Spleen (tissue), 13 donors: Measurements from ENCODE around the gene MACROH2A1. TPM values are rescaled to one million over a fixed set of nuclear protein-coding genes. Genes with fewer than 3 reads are reported as not detected.
A peak's percentile ranks its signal among the peaks of the same experiment; 100 is the strongest.

Experiments
- DNase-seq: peaks from one replicate; pipeline ENCODE4 v3.0.0-alpha.2; 2020
- H3K27ac ChIP-seq, 8 donors: fragments of 200-600 bp; sonication (generic) in 7 of 8; 1 replicate in 4 of 8; 2 replicates in 4 of 8; pipeline versions ENCODE4 v1.5.0 to v1.8.0; 2016 to 2021; ENCODE audit warnings: inconsistent platforms in 4 of 8, mild to moderate bottlenecking in 4 of 8, moderate library complexity in 1 of 8
- H3K27me3 ChIP-seq, 7 donors: fragments of 200-600 bp; sonication (generic) in 6 of 7; replicated peaks in 1 of 7; 1 replicate in 4 of 7; 2 replicates in 3 of 7; pipeline versions ENCODE4 v1.5.0 to v1.8.0; 2016 to 2021; ENCODE audit warnings: inconsistent platforms in 3 of 7, mild to moderate bottlenecking in 1 of 7
- H3K36me3 ChIP-seq, 6 donors: fragments of 200-600 bp; sonication (generic) in 5 of 6; 1 replicate in 4 of 6; 2 replicates in 2 of 6; pipeline versions ENCODE4 v1.5.0 to v1.8.0; 2016 to 2021; ENCODE audit warnings: inconsistent platforms in 2 of 6
- H3K4me1 ChIP-seq, 6 donors: fragments of 200-600 bp; sonication (generic) in 5 of 6; 1 replicate in 3 of 6; 2 replicates in 3 of 6; pipeline versions ENCODE4 v1.5.0 to v1.8.0; 2016 to 2021; ENCODE audit warnings: inconsistent platforms in 3 of 6
- H3K4me3 ChIP-seq, 8 donors: fragments of 200-600 bp; sonication (generic) in 7 of 8; 1 replicate in 4 of 8; 2 replicates in 4 of 8; pipeline versions ENCODE4 v1.5.0 to v1.8.0; 2016 to 2021; ENCODE audit warnings: inconsistent platforms in 4 of 8, mild to moderate bottlenecking in 4 of 8, moderate library complexity in 2 of 8
- H3K9me3 ChIP-seq, 8 donors: fragments of 200-600 bp; sonication (generic) in 7 of 8; 1 replicate in 4 of 8; 2 replicates in 4 of 8; pipeline versions ENCODE4 v1.5.0 to v1.8.0; 2016 to 2021; ENCODE audit warnings: inconsistent platforms in 4 of 8
- CTCF ChIP-seq, 11 experiments: fragments of 200-600 bp in 7 of 11; fragments of 450-650 bp in 4 of 11; sonication (generic) in 4 of 11; IDR thresholded peaks in 8 of 11; conservative IDR thresholded peaks in 3 of 11; 1 replicate in 7 of 11; 2 replicates in 4 of 11; pipeline versions ENCODE4 v1.4.0 to v1.8.0; 2016 to 2021; ENCODE audit warnings: antibody characterized with exemption in 11 of 11, inconsistent platforms in 4 of 11, mild to moderate bottlenecking in 1 of 11
- POLR2A ChIP-seq, 3 donors: fragments of 450-650 bp; IDR thresholded peaks; one replicate each; pipeline ENCODE4 v1.5.1; 2017; ENCODE audit warnings: antibody characterized with exemption in 3 of 3, mild to moderate bottlenecking in 1 of 3
- POLR2AphosphoS5 ChIP-seq, 3 donors: sonication (generic); formaldehyde crosslinking; IDR thresholded peaks; one replicate each; pipeline ENCODE4 v1.5.1; 2017; ENCODE audit warnings: antibody characterized with exemption in 3 of 3
- WGBS, 5 donors: extraction: QIAGEN DNeasy Blood & Tissue Kit in 3 of 5; methylation state at CpG; one replicate each; pipeline versions ENCODE4 v1.1.5 to v1.1.7; 2013 to 2018; 5-methylcytosine and 5-hydroxymethylcytosine counted together
- intact Hi-C: fragments of 100-400 bp; cut with DNase I; formaldehyde crosslinking; loops from one replicate; pipeline ENCODE4 v1.15.0; 2023; ENCODE audit warnings: low total_unique reads
- long read RNA-seq, 2 donors: transcript quantifications; one replicate each; lab custom pipeline, GENCODE V29; 2026
- polyA plus RNA-seq, 3 donors: library from polyadenylated mRNA; stranded (reverse); fragments of 200-250 nt; gene quantifications; one replicate each; pipeline ENCODE4 v1.2.1, GENCODE V29; 2013
- total RNA-seq, 7 donors: library from RNA; depleted of rRNA in 3 of 7; stranded (reverse); fragments of >200 nt in 3 of 7; fragmentation: NEBNext Ultra II Directional in 4 of 7; extraction: Animal tissue kit (Norgen Biotek cat#: 25700) in 4 of 7; gene quantifications; one replicate each; pipeline versions ENCODE4 v1.1.0 to v1.2.1, GENCODE V29; 2016 to 2021
- donor health status: healthy with polysubstance abuse.
- donor health status: DM: no; HTN: no; CAD: no; lungs with moderate emphysema.
- donor health status: DM: no; HTN: no; CAD: no.
- donor health status: Bipolar disorder and iron deficiency.
- donor health status: healthy.
- donor health status: DM: no; HTN: no; CAD: no.
- donor health status: DM: yes; HTN: yes; CAD: no.

Gene MACROH2A1
- 100 to 1,000 TPM; 139 to 288 (median 210) TPM for total RNA-seq
- 100 to 1,000 TPM in 2 of 3 donors, 10 to 100 TPM in 1; 88.1 to 139 (median 113) TPM for polyA plus RNA-seq
- long read RNA-seq, donor 1, transcript H2AFY-217 (9 exons, 2,789 nt), result major isoform, 12 of 50 reads
- long read RNA-seq, donor 1, partial matches to known transcripts, result 6 of 50 reads
- long read RNA-seq, donor 1, other reads (novel, unspliced or antisense), result 22 of 50 reads
- long read RNA-seq, donor 2, full-length matches to known transcripts, result 26 of 39 reads
- long read RNA-seq, donor 2, partial matches to known transcripts, result 0 of 39 reads
- long read RNA-seq, donor 2, other reads (novel, unspliced or antisense), result 13 of 39 reads

GRCh38 chr5:135398855-135399793 is at the start of gene MACROH2A1:
Gene MACROH2A1, minus strand, starts transcription at chr5:135399231. Its CDS starts 10,138 bp downstream, at chr5:135389093.
- no peaks in the 10 kb centered on the region for H3K36me3 ChIP-seq
- peak within 1 kb of the TSS; percentile 73 to 92 (median 76) for H3K4me3 ChIP-seq
- no peaks in the 10 kb centered on the region for H3K9me3 ChIP-seq
- intact Hi-C loops, result no loop called here
- DNase-seq, result peak; percentile 99
- TF ChIP-seq CTCF (IDR thresholded peaks at IDR 0.05 in 8 of 11, conservative IDR thresholded peaks at IDR 0.05 in 3 of 11), result peak in 5 of 11 experiments; percentile 12 to 15 (median 14)
- TF ChIP-seq POLR2A (IDR thresholded peaks at IDR 0.05), result peak; percentile 10 to 85 (median 80)
- peak; percentile 94 to 97 (median 96) for TF ChIP-seq POLR2AphosphoS5 (IDR thresholded peaks at IDR 0.05)
- H3K27me3 ChIP-seq, result no peaks in the 10 kb centered on the region
- peaks cover 24 to 56% (median 51%) of the 10 kb centered on the region in 6 donors for H3K4me1 ChIP-seq
- H3K27ac ChIP-seq, result peak within 1 kb of the TSS; percentile 81 to 95 (median 93)
- 0 to 1% (median 1%) methylated on average over 62 to 109 of the region's 109 CpGs for WGBS, 5 donors

- H3K27ac ChIP-seq, result no peak overlapping the region
- no peak overlapping the region for H3K4me3 ChIP-seq
- H3K36me3 ChIP-seq, result no peaks in the 10 kb centered on the region
- no peak for DNase-seq
- intact Hi-C loops, result no loop called here
- no peak for TF ChIP-seq POLR2AphosphoS5 (IDR thresholded peaks at IDR 0.05)
- TF ChIP-seq POLR2A (IDR thresholded peaks at IDR 0.05), result no peak
- TF ChIP-seq CTCF (IDR thresholded peaks at IDR 0.05 in 8 of 11, conservative IDR thresholded peaks at IDR 0.05 in 3 of 11), result no peak
- H3K4me1 ChIP-seq, result peaks cover 0 to 6% (median 0%) of the 10 kb centered on the region in 6 donors
- no peaks in the 10 kb centered on the region for H3K9me3 ChIP-seq
- 63 to 88% (median 77%) methylated on average over 9 of the region's 9 CpGs for WGBS, 5 donors
- peaks cover 0 to 3% (median 0%) of the 10 kb centered on the region in 7 donors for H3K27me3 ChIP-seq
Observed at GRCh38 chr5:135448071-135448739, 49.2 kb upstream of the MACROH2A1 start.

GRCh38 chr5:135447298-135447929 is 48.4 kb upstream of the MACROH2A1 start, which contains the start of gene DCANP1:
Gene DCANP1, minus strand, starts transcription at chr5:135447348. Its CDS starts 240 bp downstream, at chr5:135447108.
- TF ChIP-seq POLR2A (IDR thresholded peaks at IDR 0.05) (no peak), POLR2AphosphoS5 (IDR thresholded peaks at IDR 0.05) (no peak), CTCF (IDR thresholded peaks at IDR 0.05 in 8 of 11, conservative IDR thresholded peaks at IDR 0.05 in 3 of 11) (no peak)
- Histone ChIP-seq H3K4me3 (no peak within 1 kb of the TSS), H3K4me1 (peaks cover 0 to 6% (median 0%) of the 10 kb centered on the region in 6 donors), H3K36me3 (no peaks in the 10 kb centered on the region), H3K9me3 (no peaks in the 10 kb centered on the region), H3K27ac (no peak within 1 kb of the TSS), H3K27me3 (peaks cover 0 to 3% (median 0%) of the 10 kb centered on the region in 7 donors)
- 79 to 89% (median 87%) methylated on average over 5 of the region's 5 CpGs for WGBS, 5 donors
- intact Hi-C loops, result no loop called here
- DNase-seq, result no peak
